ENCODE measurements around the gene LONP1.
A peak's percentile ranks its signal among the peaks of the same experiment; 100 is the strongest.

Gene LONP1, protein sequence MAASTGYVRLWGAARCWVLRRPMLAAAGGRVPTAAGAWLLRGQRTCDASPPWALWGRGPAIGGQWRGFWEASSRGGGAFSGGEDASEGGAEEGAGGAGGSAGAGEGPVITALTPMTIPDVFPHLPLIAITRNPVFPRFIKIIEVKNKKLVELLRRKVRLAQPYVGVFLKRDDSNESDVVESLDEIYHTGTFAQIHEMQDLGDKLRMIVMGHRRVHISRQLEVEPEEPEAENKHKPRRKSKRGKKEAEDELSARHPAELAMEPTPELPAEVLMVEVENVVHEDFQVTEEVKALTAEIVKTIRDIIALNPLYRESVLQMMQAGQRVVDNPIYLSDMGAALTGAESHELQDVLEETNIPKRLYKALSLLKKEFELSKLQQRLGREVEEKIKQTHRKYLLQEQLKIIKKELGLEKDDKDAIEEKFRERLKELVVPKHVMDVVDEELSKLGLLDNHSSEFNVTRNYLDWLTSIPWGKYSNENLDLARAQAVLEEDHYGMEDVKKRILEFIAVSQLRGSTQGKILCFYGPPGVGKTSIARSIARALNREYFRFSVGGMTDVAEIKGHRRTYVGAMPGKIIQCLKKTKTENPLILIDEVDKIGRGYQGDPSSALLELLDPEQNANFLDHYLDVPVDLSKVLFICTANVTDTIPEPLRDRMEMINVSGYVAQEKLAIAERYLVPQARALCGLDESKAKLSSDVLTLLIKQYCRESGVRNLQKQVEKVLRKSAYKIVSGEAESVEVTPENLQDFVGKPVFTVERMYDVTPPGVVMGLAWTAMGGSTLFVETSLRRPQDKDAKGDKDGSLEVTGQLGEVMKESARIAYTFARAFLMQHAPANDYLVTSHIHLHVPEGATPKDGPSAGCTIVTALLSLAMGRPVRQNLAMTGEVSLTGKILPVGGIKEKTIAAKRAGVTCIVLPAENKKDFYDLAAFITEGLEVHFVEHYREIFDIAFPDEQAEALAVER
- long read RNA-seq, transcript LONP1-201 (18 exons, 3,236 nt), result major isoform, 153 of 268 reads
- long read RNA-seq, partial matches to known transcripts, result 81 of 268 reads
- long read RNA-seq, other reads (novel, unspliced or antisense), result 33 of 268 reads

DNA sequence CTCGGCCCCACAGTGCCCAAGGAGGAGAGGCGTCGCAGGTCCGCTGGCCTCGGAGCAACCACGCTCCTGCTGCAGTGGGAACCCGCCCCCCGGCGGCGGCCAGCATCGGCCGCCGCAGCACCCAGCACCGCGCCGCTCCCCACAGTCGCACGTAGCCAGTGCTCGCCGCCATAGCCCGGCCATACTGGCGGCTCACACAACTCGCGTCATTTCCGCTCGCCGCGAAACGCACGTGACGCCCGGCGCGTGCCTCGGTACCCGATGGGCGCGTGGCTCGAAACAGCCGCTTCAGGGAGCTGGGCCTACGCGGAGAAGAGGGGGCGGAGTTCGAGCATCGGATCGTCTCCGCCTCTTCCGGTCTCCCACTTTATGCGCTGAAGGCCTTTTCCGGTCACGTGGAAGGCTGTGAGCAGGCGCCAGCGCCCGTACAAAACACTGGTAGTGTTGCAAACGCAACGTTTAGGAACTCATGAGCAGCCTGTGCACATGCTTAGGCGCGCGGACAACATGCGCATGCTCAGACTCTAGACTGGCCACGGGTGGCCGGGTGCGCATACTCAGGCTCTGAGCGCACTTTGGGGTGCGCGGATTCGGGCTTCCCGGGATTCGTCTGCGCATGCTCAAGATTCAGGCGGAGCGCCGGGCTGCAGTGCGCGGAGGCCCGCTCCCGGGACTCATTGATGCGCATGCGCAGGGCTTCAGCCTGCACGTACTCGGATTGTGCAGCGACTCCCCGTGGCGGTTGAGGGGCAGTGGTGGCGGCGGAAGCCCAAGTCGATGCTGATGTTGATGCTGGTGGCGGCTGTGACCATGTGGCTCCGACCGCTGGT is at the start of gene LONP1, which contains the start of gene CATSPERD:
Gene LONP1 (minus strand): TSS at position 186 of the 830 bp plus-strand sequence. CDS start 14 bp downstream, at position 172.
Gene CATSPERD (plus strand): TSS at position 677 of the 830 bp plus-strand sequence. CDS start 101 bp downstream, at position 778.
- H3K27me3 ChIP-seq (ENCODE audit: insufficient read depth, poor library complexity, severe bottlenecking), result no peaks in the 10 kb centered on the region
- peak; percentile 98 for DNase-seq (ENCODE audit: low read depth in 1 of 2, low spot score in 1 of 2)
- H3K4me3 ChIP-seq (replicated peaks; ENCODE audit: insufficient read depth, low read length), result peak within 1 kb of the TSS; percentile 92
- H3K27ac ChIP-seq (replicated peaks), result peak within 1 kb of the TSS; percentile 97
- TF ChIP-seq POLR2AphosphoS5 (IDR thresholded peaks at IDR 0.05; ENCODE audit: low read depth) (peak; percentile 94), GABPA (IDR thresholded peaks at IDR 0.05; ENCODE audit: low read depth) (peak; percentile 86), SPI1 (IDR thresholded peaks at IDR 0.05; ENCODE audit: borderline replicate concordance, low read depth) (no peak)
- TF ChIP-seq, protein P1, sequence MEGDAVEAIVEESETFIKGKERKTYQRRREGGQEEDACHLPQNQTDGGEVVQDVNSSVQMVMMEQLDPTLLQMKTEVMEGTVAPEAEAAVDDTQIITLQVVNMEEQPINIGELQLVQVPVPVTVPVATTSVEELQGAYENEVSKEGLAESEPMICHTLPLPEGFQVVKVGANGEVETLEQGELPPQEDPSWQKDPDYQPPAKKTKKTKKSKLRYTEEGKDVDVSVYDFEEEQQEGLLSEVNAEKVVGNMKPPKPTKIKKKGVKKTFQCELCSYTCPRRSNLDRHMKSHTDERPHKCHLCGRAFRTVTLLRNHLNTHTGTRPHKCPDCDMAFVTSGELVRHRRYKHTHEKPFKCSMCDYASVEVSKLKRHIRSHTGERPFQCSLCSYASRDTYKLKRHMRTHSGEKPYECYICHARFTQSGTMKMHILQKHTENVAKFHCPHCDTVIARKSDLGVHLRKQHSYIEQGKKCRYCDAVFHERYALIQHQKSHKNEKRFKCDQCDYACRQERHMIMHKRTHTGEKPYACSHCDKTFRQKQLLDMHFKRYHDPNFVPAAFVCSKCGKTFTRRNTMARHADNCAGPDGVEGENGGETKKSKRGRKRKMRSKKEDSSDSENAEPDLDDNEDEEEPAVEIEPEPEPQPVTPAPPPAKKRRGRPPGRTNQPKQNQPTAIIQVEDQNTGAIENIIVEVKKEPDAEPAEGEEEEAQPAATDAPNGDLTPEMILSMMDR (IDR thresholded peaks at IDR 0.05; ENCODE audit: insufficient read depth, low read length), result peak; percentile 94
- TF ChIP-seq, protein P2, sequence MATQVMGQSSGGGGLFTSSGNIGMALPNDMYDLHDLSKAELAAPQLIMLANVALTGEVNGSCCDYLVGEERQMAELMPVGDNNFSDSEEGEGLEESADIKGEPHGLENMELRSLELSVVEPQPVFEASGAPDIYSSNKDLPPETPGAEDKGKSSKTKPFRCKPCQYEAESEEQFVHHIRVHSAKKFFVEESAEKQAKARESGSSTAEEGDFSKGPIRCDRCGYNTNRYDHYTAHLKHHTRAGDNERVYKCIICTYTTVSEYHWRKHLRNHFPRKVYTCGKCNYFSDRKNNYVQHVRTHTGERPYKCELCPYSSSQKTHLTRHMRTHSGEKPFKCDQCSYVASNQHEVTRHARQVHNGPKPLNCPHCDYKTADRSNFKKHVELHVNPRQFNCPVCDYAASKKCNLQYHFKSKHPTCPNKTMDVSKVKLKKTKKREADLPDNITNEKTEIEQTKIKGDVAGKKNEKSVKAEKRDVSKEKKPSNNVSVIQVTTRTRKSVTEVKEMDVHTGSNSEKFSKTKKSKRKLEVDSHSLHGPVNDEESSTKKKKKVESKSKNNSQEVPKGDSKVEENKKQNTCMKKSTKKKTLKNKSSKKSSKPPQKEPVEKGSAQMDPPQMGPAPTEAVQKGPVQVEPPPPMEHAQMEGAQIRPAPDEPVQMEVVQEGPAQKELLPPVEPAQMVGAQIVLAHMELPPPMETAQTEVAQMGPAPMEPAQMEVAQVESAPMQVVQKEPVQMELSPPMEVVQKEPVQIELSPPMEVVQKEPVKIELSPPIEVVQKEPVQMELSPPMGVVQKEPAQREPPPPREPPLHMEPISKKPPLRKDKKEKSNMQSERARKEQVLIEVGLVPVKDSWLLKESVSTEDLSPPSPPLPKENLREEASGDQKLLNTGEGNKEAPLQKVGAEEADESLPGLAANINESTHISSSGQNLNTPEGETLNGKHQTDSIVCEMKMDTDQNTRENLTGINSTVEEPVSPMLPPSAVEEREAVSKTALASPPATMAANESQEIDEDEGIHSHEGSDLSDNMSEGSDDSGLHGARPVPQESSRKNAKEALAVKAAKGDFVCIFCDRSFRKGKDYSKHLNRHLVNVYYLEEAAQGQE (IDR thresholded peaks at IDR 0.05; ENCODE audit: insufficient replicate concordance, low read depth), result peak; percentile 52

DNA sequence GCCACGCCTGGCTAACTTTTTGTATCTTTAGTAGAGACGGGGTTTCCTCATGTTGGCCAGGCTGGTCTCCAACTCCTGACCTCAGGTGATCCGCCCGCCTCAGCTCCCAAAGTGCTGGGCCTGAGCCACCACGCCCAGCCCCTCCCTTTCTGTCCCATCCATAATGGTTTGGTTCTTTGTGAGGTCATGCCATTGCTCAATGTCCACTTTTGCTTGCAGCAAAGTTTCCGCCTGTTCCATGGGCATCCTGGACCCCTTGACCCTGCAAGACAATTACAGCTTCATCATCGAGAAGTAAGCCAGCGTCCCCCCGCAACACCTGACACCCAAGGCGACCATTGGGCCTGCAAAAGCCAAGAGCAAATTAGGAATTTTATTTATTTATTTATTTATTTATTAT is 48.0 kb upstream of the LONP1 start:
- no peak overlapping the region for H3K4me3 ChIP-seq (replicated peaks; ENCODE audit: insufficient read depth, low read length)
- H3K27ac ChIP-seq (replicated peaks), result no peak overlapping the region
- TF ChIP-seq, protein P2 (IDR thresholded peaks at IDR 0.05; ENCODE audit: insufficient replicate concordance, low read depth), result no peak
- no peak for TF ChIP-seq SPI1 (IDR thresholded peaks at IDR 0.05; ENCODE audit: borderline replicate concordance, low read depth)
- TF ChIP-seq POLR2AphosphoS5 (IDR thresholded peaks at IDR 0.05; ENCODE audit: low read depth), result no peak
- TF ChIP-seq, protein P1 (IDR thresholded peaks at IDR 0.05; ENCODE audit: insufficient read depth, low read length), result no peak
- no peak for TF ChIP-seq GABPA (IDR thresholded peaks at IDR 0.05; ENCODE audit: low read depth)

DNA sequence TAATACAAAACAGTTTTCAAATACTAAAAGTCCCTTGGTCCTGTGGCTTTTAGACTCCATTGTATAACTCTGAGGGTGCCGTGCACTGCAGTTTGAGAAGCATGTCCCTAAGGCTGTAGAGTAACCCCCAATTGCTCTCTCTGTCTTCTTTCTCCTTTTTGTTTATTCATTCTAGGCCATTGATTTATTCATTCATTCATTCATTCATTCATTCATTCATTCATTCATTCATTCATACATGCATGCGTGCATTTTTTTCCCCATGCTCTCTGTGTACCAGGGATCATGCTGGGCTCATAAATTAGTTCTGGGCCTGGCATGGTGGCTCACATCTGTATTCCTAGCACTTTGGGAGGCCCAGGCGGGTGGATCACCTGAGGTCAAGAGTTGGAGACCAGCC is 45.3 kb upstream of the LONP1 start:
- no peak overlapping the region for H3K4me3 ChIP-seq (replicated peaks; ENCODE audit: insufficient read depth, low read length)
- H3K27me3 ChIP-seq (ENCODE audit: insufficient read depth, poor library complexity, severe bottlenecking), result no peaks in the 10 kb centered on the region
- H3K27ac ChIP-seq (replicated peaks), result no peak overlapping the region
- DNase-seq (ENCODE audit: low read depth in 1 of 2, low spot score in 1 of 2), result no peak
- TF ChIP-seq, protein P1 (IDR thresholded peaks at IDR 0.05; ENCODE audit: insufficient read depth, low read length), result no peak
- TF ChIP-seq, protein P2 (IDR thresholded peaks at IDR 0.05; ENCODE audit: insufficient replicate concordance, low read depth), result no peak
- TF ChIP-seq GABPA (IDR thresholded peaks at IDR 0.05; ENCODE audit: low read depth), result no peak
- TF ChIP-seq POLR2AphosphoS5 (IDR thresholded peaks at IDR 0.05; ENCODE audit: low read depth), result no peak
- TF ChIP-seq SPI1 (IDR thresholded peaks at IDR 0.05; ENCODE audit: borderline replicate concordance, low read depth), result no peak

More for the DNA sequence above, 48.0 kb upstream of the LONP1 start:
- DNase-seq (ENCODE audit: low read depth in 1 of 2, low spot score in 1 of 2), result no peak
- no peaks in the 10 kb centered on the region for H3K27me3 ChIP-seq (ENCODE audit: insufficient read depth, poor library complexity, severe bottlenecking)
